NCI-H226 (cell line): Measurements from ENCODE around the gene SMYD4.
"Not testable (repeated sequence)": the region's sequence is repeated elsewhere in the genome, so short reads cannot be mapped to it uniquely, and the experiment has no call there.

Source experiments
- DNase-seq: peaks from one replicate; pipeline ENCODE4 v3.0.0-alpha.2; 2015

SMYD4 gene

GRCh38 chr17:1779571-1780131 is 50.1 kb downstream of the SMYD4 start:
- peak; percentile 88 for DNase-seq

GRCh38 chr17:1776857-1777256 is 52.8 kb downstream of the SMYD4 start:
- no peak for DNase-seq

GRCh38 chr17:1776328-1776727 is 53.4 kb downstream of the SMYD4 start:
- no peak for DNase-seq

- no peak for DNase-seq
Measured at GRCh38 chr17:1774390-1775176, 55.1 kb downstream of the SMYD4 start.

GRCh38 chr17:1773696-1774181 is 56.0 kb downstream of the SMYD4 start:
- no peak for DNase-seq

GRCh38 chr17:1773000-1773695 is 56.6 kb downstream of the SMYD4 start:
- peak; percentile 15 for DNase-seq

- no peak for DNase-seq
Measured at GRCh38 chr17:1769822-1770477, 59.8 kb downstream of the SMYD4 start.

GRCh38 chr17:1767358-1767757 is 62.3 kb downstream of the SMYD4 start:
- no peak for DNase-seq

- DNase-seq = no peak
Measured at GRCh38 chr17:1766382-1767135, 63.1 kb downstream of the SMYD4 start.

GRCh38 chr17:1765576-1765975 is 64.1 kb downstream of the SMYD4 start:
- no peak for DNase-seq

GRCh38 chr17:1764705-1765104 is 65.0 kb downstream of the SMYD4 start:
- DNase-seq = not testable (repeated sequence)

- no peak for DNase-seq
Measured at GRCh38 chr17:1764284-1764683, 65.4 kb downstream of the SMYD4 start.

GRCh38 chr17:1762901-1763898 is 66.5 kb downstream of the SMYD4 start:
- DNase-seq = no peak

GRCh38 chr17:1762233-1762900 is 67.3 kb downstream of the SMYD4 start:
- DNase-seq = no peak

GRCh38 chr17:1759529-1759928 is 70.2 kb downstream of the SMYD4 start:
- DNase-seq = no peak

- DNase-seq = no peak
Measured at GRCh38 chr17:1758807-1759206, 70.9 kb downstream of the SMYD4 start.

GRCh38 chr17:1755827-1756262 is 73.9 kb downstream of the SMYD4 start:
- no peak for DNase-seq

GRCh38 chr17:1755252-1755826 is 74.4 kb downstream of the SMYD4 start:
- DNase-seq = no peak

- no peak for DNase-seq
Measured at GRCh38 chr17:1754430-1755112, 75.1 kb downstream of the SMYD4 start.
